HEK293 (cell line): ENCODE measurements around the gene USP5.

Source experiments
- GFI1B ChIP-seq: fragments of 450-650 bp; formaldehyde crosslinking; IDR thresholded peaks from 2 replicates; pipeline ENCODE4 v1.5.1; 2016; ENCODE audit warnings: missing biosample characterization, missing genetic modification characterization
- SCRT2 ChIP-seq: fragments of 450-650 bp; formaldehyde crosslinking; IDR thresholded peaks from 2 replicates; pipeline ENCODE4 v1.5.1; 2016; ENCODE audit warnings: missing biosample characterization, missing genetic modification characterization
- ZBTB20 ChIP-seq: fragments of 450-650 bp; formaldehyde crosslinking; IDR thresholded peaks from 2 replicates; pipeline ENCODE4 v1.5.1; 2016; ENCODE audit warnings: missing biosample characterization, missing genetic modification characterization
- ZFP41 ChIP-seq: fragments of 450-650 bp; formaldehyde crosslinking; IDR thresholded peaks from 2 replicates; pipeline ENCODE4 v1.5.1; 2016; ENCODE audit warnings: missing biosample characterization, missing genetic modification characterization, borderline replicate concordance
- ZNF211 ChIP-seq: fragments of 450-650 bp; formaldehyde crosslinking; IDR thresholded peaks from 2 replicates; pipeline ENCODE4 v1.5.1; 2016; ENCODE audit warnings: low read depth, missing biosample characterization, missing genetic modification characterization
- ZNF239 ChIP-seq: fragments of 450-650 bp; formaldehyde crosslinking; IDR thresholded peaks from 2 replicates; pipeline ENCODE4 v1.5.1; 2016; ENCODE audit warnings: missing biosample characterization, missing genetic modification characterization
- ZNF248 ChIP-seq: fragments of 450-650 bp; formaldehyde crosslinking; IDR thresholded peaks from 2 replicates; pipeline ENCODE4 v1.5.1; 2017; ENCODE audit warnings: missing biosample characterization, missing genetic modification characterization
- ZNF350 ChIP-seq: fragments of 450-650 bp; formaldehyde crosslinking; IDR thresholded peaks from 2 replicates; pipeline ENCODE4 v1.5.0; 2017; ENCODE audit warnings: missing biosample characterization, mild to moderate bottlenecking, missing genetic modification characterization
- ZNF530 ChIP-seq: fragments of 450-650 bp; formaldehyde crosslinking; IDR thresholded peaks from 2 replicates; pipeline ENCODE4 v1.5.1; 2016; ENCODE audit warnings: low read depth, missing biosample characterization, missing genetic modification characterization
- ZNF768 ChIP-seq: fragments of 450-650 bp; formaldehyde crosslinking; IDR thresholded peaks from 2 replicates; pipeline ENCODE4 v1.5.1; 2018; ENCODE audit warnings: missing biosample characterization, mild to moderate bottlenecking, missing genetic modification characterization
- ZNF791 ChIP-seq: fragments of 450-650 bp; formaldehyde crosslinking; IDR thresholded peaks from 2 replicates; pipeline ENCODE4 v1.5.1; 2016; ENCODE audit warnings: missing biosample characterization, missing genetic modification characterization
- ZNF837 ChIP-seq: fragments of 450-650 bp; formaldehyde crosslinking; IDR thresholded peaks from 2 replicates; pipeline ENCODE4 v1.5.1; 2016; ENCODE audit warnings: missing biosample characterization, missing genetic modification characterization
- TF ChIP-seq, protein P1 (sequence below): fragments of 450-650 bp; formaldehyde crosslinking; IDR thresholded peaks from 2 replicates; pipeline ENCODE4 v1.5.1; 2016; ENCODE audit warnings: missing biosample characterization, missing genetic modification characterization
- TF ChIP-seq, protein P2 (sequence below): sonication (generic); formaldehyde crosslinking; IDR thresholded peaks from 2 replicates; pipeline ENCODE4 v1.8.1; 2022; ENCODE audit warnings: mild to moderate bottlenecking, moderate library complexity, missing genetic modification reagents
- TF ChIP-seq, protein P3 (sequence below): fragments of 450-650 bp; formaldehyde crosslinking; IDR thresholded peaks from 2 replicates; pipeline ENCODE4 v1.5.1; 2016; ENCODE audit warnings: missing biosample characterization, missing genetic modification characterization
- TF ChIP-seq, protein P4 (sequence below): fragments of 450-650 bp; formaldehyde crosslinking; conservative IDR thresholded peaks from 2 replicates; pipeline ENCODE4 v1.5.1; 2016; ENCODE audit warnings: low read depth, missing biosample characterization, missing genetic modification characterization
- TF ChIP-seq, protein P5 (sequence below): fragments of 450-650 bp; formaldehyde crosslinking; conservative IDR thresholded peaks from 2 replicates; pipeline ENCODE4 v1.5.1; 2016; ENCODE audit warnings: low read depth, missing biosample characterization, missing genetic modification characterization
- TF ChIP-seq, protein P6 (sequence below): fragments of 450-650 bp; formaldehyde crosslinking; IDR thresholded peaks from 2 replicates; pipeline ENCODE4 v1.5.1; 2017; ENCODE audit warnings: missing biosample characterization, mild to moderate bottlenecking, missing genetic modification characterization, moderate library complexity

USP5 gene

DNA sequence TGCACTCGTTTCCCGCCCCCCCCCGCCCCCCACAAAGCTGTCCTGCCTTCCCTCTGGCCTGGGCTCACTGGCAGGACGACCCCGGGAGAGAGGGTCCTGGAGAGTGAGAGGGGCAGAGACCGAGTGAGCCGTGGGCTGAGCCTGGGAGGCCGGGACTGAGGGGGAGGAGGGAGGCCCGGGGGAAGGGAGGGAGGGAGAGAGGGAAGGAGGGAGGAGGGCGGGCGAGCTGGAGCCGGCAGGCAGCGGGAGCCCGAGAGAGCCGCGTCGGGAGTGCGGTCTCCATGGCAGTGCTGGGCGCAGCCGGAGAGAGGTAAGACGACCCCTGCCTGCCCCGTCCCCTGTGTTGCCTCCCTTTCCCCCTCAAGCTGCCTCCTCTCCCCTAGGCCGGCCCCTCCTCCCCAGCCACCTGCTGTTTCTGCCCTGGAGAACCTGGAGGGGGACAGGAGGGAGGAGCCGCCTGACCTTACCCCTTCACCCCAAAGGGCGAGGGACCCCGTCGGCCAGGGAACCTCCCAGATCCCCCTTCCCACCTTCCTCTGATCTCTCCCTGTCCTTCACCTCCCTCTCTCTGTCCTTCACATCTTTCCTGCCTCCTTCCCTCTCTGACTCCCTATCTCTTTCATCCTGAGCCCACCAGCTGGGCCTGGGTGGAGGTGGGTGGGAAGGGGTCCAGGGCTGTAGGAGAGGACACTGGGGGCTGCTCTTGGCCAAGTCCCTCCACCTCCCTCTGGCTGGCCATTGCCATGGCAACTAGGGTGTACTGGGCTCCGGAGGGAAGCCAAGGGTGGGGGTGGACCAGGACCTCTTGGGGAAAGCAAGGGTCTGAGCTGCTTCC lies 30.1 kb upstream of the USP5 start, which contains the start of gene GPR162 (continued):
- TF ChIP-seq, protein P1, sequence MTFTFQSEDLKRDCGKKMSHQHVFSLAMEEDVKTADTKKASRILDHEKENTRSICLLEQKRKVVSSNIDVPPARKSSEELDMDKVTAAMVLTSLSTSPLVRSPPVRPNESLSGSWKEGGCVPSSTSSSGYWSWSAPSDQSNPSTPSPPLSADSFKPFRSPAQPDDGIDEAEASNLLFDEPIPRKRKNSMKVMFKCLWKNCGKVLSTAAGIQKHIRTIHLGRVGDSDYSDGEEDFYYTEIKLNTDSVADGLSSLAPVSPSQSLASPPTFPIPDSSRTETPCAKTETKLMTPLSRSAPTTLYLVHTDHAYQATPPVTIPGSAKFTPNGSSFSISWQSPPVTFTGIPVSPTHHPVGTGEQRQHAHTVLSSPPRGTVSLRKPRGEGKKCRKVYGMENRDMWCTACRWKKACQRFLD (tag by site-specific recombination): no peak
- TF ChIP-seq ZNF211 (tag by site-specific recombination): no peak
- peak; percentile 44; the same call in 1 of the 2 replicates for TF ChIP-seq ZBTB20 (tag by site-specific recombination)
- TF ChIP-seq ZNF837: no peak
- TF ChIP-seq, protein P2, sequence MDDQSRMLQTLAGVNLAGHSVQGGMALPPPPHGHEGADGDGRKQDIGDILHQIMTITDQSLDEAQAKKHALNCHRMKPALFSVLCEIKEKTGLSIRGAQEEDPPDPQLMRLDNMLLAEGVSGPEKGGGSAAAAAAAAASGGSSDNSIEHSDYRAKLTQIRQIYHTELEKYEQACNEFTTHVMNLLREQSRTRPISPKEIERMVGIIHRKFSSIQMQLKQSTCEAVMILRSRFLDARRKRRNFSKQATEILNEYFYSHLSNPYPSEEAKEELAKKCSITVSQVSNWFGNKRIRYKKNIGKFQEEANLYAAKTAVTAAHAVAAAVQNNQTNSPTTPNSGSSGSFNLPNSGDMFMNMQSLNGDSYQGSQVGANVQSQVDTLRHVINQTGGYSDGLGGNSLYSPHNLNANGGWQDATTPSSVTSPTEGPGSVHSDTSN: no peak
- no peak for TF ChIP-seq ZNF248
- TF ChIP-seq ZNF530: no peak
- TF ChIP-seq SCRT2 (tag by site-specific recombination): no peak
- TF ChIP-seq, protein P3, sequence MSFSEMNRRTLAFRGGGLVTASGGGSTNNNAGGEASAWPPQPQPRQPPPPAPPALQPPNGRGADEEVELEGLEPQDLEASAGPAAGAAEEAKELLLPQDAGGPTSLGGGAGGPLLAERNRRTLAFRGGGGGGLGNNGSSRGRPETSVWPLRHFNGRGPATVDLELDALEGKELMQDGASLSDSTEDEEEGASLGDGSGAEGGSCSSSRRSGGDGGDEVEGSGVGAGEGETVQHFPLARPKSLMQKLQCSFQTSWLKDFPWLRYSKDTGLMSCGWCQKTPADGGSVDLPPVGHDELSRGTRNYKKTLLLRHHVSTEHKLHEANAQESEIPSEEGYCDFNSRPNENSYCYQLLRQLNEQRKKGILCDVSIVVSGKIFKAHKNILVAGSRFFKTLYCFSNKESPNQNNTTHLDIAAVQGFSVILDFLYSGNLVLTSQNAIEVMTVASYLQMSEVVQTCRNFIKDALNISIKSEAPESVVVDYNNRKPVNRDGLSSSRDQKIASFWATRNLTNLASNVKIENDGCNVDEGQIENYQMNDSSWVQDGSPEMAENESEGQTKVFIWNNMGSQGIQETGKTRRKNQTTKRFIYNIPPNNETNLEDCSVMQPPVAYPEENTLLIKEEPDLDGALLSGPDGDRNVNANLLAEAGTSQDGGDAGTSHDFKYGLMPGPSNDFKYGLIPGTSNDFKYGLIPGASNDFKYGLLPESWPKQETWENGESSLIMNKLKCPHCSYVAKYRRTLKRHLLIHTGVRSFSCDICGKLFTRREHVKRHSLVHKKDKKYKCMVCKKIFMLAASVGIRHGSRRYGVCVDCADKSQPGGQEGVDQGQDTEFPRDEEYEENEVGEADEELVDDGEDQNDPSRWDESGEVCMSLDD (tag by site-specific recombination): peak; percentile 72
- TF ChIP-seq ZNF350 (tag by site-specific recombination): no peak
- no peak for TF ChIP-seq GFI1B (tag by site-specific recombination)
- TF ChIP-seq, protein P4, sequence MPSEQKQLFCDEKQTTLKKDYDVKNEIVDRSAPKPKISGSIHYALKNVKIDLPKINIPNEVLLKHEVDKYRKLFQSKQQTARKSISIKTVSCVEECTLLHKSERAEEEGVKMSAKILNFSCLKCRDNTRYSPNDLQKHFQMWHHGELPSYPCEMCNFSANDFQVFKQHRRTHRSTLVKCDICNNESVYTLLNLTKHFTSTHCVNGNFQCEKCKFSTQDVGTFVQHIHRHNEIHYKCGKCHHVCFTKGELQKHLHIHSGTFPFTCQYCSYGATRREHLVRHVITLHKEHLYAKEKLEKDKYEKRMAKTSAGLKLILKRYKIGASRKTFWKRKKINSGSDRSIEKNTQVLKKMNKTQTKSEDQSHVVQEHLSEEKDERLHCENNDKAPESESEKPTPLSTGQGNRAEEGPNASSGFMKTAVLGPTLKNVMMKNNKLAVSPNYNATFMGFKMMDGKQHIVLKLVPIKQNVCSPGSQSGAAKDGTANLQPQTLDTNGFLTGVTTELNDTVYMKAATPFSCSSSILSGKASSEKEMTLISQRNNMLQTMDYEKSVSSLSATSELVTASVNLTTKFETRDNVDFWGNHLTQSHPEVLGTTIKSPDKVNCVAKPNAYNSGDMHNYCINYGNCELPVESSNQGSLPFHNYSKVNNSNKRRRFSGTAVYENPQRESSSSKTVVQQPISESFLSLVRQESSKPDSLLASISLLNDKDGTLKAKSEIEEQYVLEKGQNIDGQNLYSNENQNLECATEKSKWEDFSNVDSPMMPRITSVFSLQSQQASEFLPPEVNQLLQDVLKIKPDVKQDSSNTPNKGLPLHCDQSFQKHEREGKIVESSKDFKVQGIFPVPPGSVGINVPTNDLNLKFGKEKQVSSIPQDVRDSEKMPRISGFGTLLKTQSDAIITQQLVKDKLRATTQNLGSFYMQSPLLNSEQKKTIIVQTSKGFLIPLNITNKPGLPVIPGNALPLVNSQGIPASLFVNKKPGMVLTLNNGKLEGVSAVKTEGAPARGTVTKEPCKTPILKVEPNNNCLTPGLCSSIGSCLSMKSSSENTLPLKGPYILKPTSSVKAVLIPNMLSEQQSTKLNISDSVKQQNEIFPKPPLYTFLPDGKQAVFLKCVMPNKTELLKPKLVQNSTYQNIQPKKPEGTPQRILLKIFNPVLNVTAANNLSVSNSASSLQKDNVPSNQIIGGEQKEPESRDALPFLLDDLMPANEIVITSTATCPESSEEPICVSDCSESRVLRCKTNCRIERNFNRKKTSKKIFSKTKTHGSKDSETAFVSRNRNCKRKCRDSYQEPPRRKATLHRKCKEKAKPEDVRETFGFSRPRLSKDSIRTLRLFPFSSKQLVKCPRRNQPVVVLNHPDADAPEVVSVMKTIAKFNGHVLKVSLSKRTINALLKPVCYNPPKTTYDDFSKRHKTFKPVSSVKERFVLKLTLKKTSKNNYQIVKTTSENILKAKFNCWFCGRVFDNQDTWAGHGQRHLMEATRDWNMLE (tag by site-specific recombination): no peak
- TF ChIP-seq ZNF239: no peak
- no peak for TF ChIP-seq ZNF768 (tag by site-specific recombination)
- no peak for TF ChIP-seq ZNF791 (tag by site-specific recombination)
- TF ChIP-seq, protein P5, sequence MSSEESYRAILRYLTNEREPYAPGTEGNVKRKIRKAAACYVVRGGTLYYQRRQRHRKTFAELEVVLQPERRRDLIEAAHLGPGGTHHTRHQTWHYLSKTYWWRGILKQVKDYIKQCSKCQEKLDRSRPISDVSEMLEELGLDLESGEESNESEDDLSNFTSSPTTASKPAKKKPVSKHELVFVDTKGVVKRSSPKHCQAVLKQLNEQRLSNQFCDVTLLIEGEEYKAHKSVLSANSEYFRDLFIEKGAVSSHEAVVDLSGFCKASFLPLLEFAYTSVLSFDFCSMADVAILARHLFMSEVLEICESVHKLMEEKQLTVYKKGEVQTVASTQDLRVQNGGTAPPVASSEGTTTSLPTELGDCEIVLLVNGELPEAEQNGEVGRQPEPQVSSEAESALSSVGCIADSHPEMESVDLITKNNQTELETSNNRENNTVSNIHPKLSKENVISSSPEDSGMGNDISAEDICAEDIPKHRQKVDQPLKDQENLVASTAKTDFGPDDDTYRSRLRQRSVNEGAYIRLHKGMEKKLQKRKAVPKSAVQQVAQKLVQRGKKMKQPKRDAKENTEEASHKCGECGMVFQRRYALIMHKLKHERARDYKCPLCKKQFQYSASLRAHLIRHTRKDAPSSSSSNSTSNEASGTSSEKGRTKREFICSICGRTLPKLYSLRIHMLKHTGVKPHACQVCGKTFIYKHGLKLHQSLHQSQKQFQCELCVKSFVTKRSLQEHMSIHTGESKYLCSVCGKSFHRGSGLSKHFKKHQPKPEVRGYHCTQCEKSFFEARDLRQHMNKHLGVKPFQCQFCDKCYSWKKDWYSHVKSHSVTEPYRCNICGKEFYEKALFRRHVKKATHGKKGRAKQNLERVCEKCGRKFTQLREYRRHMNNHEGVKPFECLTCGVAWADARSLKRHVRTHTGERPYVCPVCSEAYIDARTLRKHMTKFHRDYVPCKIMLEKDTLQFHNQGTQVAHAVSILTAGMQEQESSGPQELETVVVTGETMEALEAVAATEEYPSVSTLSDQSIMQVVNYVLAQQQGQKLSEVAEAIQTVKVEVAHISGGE (tag by site-specific recombination): no peak
- no peak for TF ChIP-seq ZFP41
- TF ChIP-seq, protein P6, sequence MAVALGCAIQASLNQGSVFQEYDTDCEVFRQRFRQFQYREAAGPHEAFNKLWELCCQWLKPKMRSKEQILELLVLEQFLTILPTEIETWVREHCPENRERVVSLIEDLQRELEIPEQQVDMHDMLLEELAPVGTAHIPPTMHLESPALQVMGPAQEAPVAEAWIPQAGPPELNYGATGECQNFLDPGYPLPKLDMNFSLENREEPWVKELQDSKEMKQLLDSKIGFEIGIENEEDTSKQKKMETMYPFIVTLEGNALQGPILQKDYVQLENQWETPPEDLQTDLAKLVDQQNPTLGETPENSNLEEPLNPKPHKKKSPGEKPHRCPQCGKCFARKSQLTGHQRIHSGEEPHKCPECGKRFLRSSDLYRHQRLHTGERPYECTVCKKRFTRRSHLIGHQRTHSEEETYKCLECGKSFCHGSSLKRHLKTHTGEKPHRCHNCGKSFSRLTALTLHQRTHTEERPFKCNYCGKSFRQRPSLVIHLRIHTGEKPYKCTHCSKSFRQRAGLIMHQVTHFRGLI (tag by site-specific recombination): no peak
